Trophoblast cell (in vitro differentiated cells and primary cell): Measurements from ENCODE around the gene SPEG.

Experiments used
- DNase-seq, 2 donors: peaks; one replicate each; pipeline ENCODE4 v3.0.0-alpha.2; 2016
- H2AFZ ChIP-seq: 2 replicates; pipeline ENCODE4 v1.6.1; 2013; ENCODE audit warnings: low read length, moderate library complexity, mild to moderate bottlenecking; ENCODE audit not compliant: insufficient read depth, poor library complexity
- H2AK5ac ChIP-seq: 2 replicates; pipeline ENCODE4 v1.6.1; 2013; ENCODE audit warnings: mild to moderate bottlenecking, low read length
- H2BK120ac ChIP-seq: 2 replicates; pipeline ENCODE4 v1.6.1; 2013; ENCODE audit warnings: low read length, mild to moderate bottlenecking, moderate library complexity; ENCODE audit not compliant: insufficient read depth, poor library complexity
- H2BK12ac ChIP-seq: 2 replicates; pipeline ENCODE4 v1.6.1; 2013; ENCODE audit warnings: mild to moderate bottlenecking, low read length, moderate library complexity
- H2BK5ac ChIP-seq: 2 replicates; pipeline ENCODE4 v1.6.1; 2013; ENCODE audit warnings: low read length, low read depth, moderate library complexity, mild to moderate bottlenecking; ENCODE audit not compliant: poor library complexity
- H3K14ac ChIP-seq: 2 replicates; pipeline ENCODE4 v1.6.1; 2013; ENCODE audit warnings: mild to moderate bottlenecking, low read length
- H3K18ac ChIP-seq: 2 replicates; pipeline ENCODE4 v1.6.1; 2013; ENCODE audit warnings: mild to moderate bottlenecking, low read length
- H3K23ac ChIP-seq: 2 replicates; pipeline ENCODE4 v1.6.1; 2013; ENCODE audit warnings: low read length
- H3K27ac ChIP-seq: 2 replicates; pipeline ENCODE4 v1.5.1; 2013; ENCODE audit warnings: low read depth, mild to moderate bottlenecking, inconsistent platforms, low read length, moderate library complexity
- H3K27me3 ChIP-seq: 2 replicates; pipeline ENCODE4 v1.6.1; 2013; ENCODE audit warnings: inconsistent platforms, mild to moderate bottlenecking, low read length, moderate library complexity; ENCODE audit not compliant: insufficient read depth
- H3K36me3 ChIP-seq, 2 experiments: 1 replicate in 1 of 2; 2 replicates in 1 of 2; pipeline ENCODE4 v1.6.1; 2013; ENCODE audit warnings: low read length in 2 of 2, mild to moderate bottlenecking in 2 of 2, moderate library complexity in 1 of 2; ENCODE audit not compliant: insufficient read depth in 2 of 2, control insufficient read depth in 1 of 2
- H3K4ac ChIP-seq: 2 replicates; pipeline ENCODE4 v1.6.1; 2013; ENCODE audit warnings: low read depth, mild to moderate bottlenecking, low read length, moderate library complexity
- H3K4me1 ChIP-seq, 2 experiments: 1 replicate in 1 of 2; 2 replicates in 1 of 2; pipeline ENCODE4 v1.6.1; 2013; ENCODE audit warnings: low read length in 2 of 2, mild to moderate bottlenecking in 2 of 2, moderate library complexity in 1 of 2; ENCODE audit not compliant: insufficient read depth in 2 of 2, control insufficient read depth in 1 of 2
- H3K4me2 ChIP-seq: 2 replicates; pipeline ENCODE4 v1.6.1; 2013; ENCODE audit warnings: inconsistent platforms, mild to moderate bottlenecking, low read length, moderate library complexity
- H3K4me3 ChIP-seq: 2 replicates; pipeline ENCODE4 v1.5.1; 2013; ENCODE audit warnings: mild to moderate bottlenecking, low read depth, low read length, inconsistent platforms
- H3K79me1 ChIP-seq: one replicate; pipeline ENCODE4 v1.6.1; 2013; ENCODE audit warnings: low read length
- H3K79me2 ChIP-seq: 2 replicates; pipeline ENCODE4 v1.6.1; 2013; ENCODE audit warnings: low read length, mild to moderate bottlenecking; ENCODE audit not compliant: control insufficient read depth, insufficient read depth, poor library complexity
- H3K9ac ChIP-seq: 2 replicates; pipeline ENCODE4 v1.6.1; 2013; ENCODE audit warnings: mild to moderate bottlenecking, low read length
- H3K9me3 ChIP-seq: 2 replicates; pipeline ENCODE4 v1.6.1; 2013; ENCODE audit warnings: low read depth, mild to moderate bottlenecking, control low read depth, inconsistent platforms, low read length; ENCODE audit not compliant: insufficient read depth
- H4K12ac ChIP-seq: 2 replicates; pipeline ENCODE4 v1.6.1; 2013; ENCODE audit warnings: low read depth, mild to moderate bottlenecking, low read length, moderate library complexity
- H4K8ac ChIP-seq: 2 replicates; pipeline ENCODE4 v1.6.1; 2013; ENCODE audit warnings: low read depth, mild to moderate bottlenecking, low read length, moderate library complexity
- H4K91ac ChIP-seq: one replicate; pipeline ENCODE4 v1.6.1; 2013; ENCODE audit warnings: low read depth, mild to moderate bottlenecking, low read length, moderate library complexity
- WGBS: extraction: QIAGEN DNeasy Blood & Tissue Kit; methylation state at CpG from one replicate; pipeline ENCODE4 v1.1.7; 2013; ENCODE audit warnings: missing lambda C conversion rate; ENCODE audit not compliant: insufficient read length, insufficient coverage; ENCODE audit errors: extremely low coverage; 5-methylcytosine and 5-hydroxymethylcytosine counted together

SPEG gene

DNA sequence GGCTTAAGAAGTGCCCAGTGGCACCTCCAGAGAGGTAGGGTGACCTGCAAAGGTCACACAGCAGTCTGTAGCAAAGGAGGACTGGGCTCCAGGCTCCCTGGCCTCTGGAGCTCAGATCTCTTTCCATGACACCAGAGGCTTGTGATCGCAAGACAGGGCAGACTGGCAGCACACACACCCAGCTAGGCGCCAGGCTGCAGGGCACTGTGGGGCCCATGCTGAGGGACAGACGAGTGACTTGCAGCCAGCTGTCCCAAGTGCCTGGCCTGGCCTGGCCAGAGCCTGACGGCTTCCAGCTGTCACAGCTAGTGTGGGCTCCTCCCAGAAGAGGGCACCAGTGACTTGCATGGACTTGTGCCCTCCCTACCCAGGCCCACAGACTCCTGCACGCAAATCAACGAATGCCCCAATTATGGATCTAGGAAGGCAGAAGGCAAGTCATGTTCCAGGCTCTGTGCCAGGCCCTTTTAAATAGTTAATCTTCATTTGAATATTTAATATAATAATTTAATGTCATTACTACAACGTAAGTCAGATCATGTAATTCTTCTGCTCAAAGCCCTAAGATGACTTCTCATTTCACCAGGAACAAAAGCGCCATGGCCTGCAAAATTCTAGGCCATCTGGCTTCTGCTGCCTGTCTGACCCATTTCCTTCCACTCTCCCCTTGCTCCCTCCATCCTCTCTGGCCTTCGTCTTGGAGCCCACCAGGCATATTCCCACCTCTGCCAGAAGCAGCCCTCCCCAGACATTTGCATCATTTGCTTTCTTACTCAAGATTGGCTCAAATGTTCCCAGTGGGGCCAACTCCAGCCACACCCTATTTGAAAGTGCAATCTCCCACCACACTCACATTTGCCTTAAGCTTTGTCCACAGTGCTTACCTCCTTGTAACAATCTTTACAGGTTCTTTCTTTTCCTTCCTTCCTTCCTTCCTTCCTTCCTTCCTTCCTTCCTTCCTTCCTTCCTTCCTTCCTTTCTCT, 3.7 kb upstream of the SPEG start:
- Histone ChIP-seq H2AK5ac (no peak overlapping the region), H3K14ac (no peak overlapping the region), H3K4me1 (peaks cover 2 to 11% of the 10 kb centered on the region in 2 experiments), H3K36me3 (no peaks in the 10 kb centered on the region), H3K27ac (no peak overlapping the region), H4K12ac (no peak overlapping the region), H2AFZ (no peak overlapping the region), H3K4me3 (no peak overlapping the region), H4K8ac (no peak overlapping the region), H3K4ac (no peak overlapping the region), H3K9ac (no peak overlapping the region), H3K4me2 (no peak overlapping the region), H4K91ac (peak overlapping the region; percentile 16), H3K23ac (no peak overlapping the region), H2BK120ac (no peak overlapping the region), H3K79me1 (no peaks in the 10 kb centered on the region), H3K9me3 (peaks cover under 1% of the 10 kb centered on the region), H2BK5ac (no peak overlapping the region), H2BK12ac (no peak overlapping the region), H3K27me3 (peaks cover 11% of the 10 kb centered on the region), H3K18ac (no peak overlapping the region), H3K79me2 (no peaks in the 10 kb centered on the region)
- WGBS: no CpG with 5 or more reads among the region's 9 CpGs
- no peak for DNase-seq

DNA sequence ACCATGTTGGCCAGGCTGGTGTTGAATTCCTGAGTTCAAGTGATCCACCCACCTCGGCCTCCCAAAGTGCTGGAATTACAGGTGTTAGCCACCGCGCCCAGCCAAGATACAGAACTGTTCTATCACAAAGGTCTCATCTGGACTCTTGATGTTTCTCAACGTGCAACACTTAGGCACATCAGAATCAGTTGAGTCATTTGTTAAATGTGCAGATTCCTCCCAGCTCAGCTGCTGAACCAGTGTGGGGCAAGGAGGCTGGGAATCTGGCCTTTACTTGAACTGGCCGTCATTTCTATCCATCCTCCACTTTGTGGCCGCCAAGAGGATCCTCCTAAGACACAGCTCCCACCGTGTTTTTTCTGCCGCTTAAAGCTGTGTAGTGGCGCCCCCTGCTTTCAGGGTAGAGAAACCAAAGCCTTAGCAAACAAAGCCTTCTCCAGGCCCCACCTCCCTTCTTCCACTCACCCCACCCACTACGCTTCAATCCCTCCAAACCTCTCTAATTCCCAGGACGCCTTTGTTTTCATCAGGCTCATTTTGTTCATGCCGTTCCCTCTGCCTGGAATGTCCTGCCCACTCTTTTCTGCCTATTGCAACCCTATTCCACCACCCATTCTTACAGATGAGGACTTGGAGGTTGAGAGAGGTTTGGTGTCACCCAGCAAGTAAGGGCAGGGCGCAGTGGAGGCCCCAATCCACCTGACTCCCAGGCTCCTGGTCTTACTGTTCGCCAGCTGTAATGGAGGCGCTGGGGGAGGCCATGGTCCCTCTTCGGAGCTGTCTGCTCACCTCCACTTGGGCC, 776 bp upstream of the SPEG start:
- Histone ChIP-seq H2BK120ac (no peak overlapping the region), H2BK5ac (no peak overlapping the region), H3K27me3 (peaks cover 11% of the 10 kb centered on the region), H3K4ac (no peak overlapping the region), H3K4me3 (no peak overlapping the region), H3K79me1 (no peaks in the 10 kb centered on the region), H3K27ac (no peak overlapping the region), H4K12ac (peak overlapping the region; percentile 26), H2AK5ac (peak overlapping the region; percentile 51), H3K18ac (no peak overlapping the region), H3K4me1 (peaks cover 2 to 11% of the 10 kb centered on the region in 2 experiments), H3K14ac (no peak overlapping the region), H3K9ac (no peak overlapping the region), H3K23ac (no peak overlapping the region), H4K91ac (peak overlapping the region; percentile 20), H4K8ac (peak overlapping the region; percentile 22), H3K79me2 (no peaks in the 10 kb centered on the region), H3K4me2 (no peak overlapping the region), H3K9me3 (no peaks in the 10 kb centered on the region), H2AFZ (peak overlapping the region; percentile 8), H2BK12ac (no peak overlapping the region), H3K36me3 (no peaks in the 10 kb centered on the region)
- WGBS: no CpG with 5 or more reads among the region's 16 CpGs
- DNase-seq: peak; percentile 64 to 80

DNA sequence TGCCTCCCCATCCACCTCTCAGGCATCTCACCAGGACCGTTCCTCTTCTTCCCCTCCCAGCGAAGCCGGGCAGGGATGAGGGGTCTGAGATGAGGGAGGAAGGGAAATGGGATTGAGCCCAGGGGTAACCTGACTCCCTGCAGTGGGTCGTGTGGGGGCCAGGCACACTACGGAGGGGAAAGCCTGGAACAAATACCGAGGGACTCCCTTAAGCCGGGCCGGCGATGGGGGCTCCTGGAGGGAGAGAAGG, 250 bp upstream of the SPEG start:
- Histone ChIP-seq H3K36me3 (no peaks in the 10 kb centered on the region), H2AFZ (peak overlapping the region; percentile 8), H3K4ac (no peak overlapping the region), H4K12ac (peak overlapping the region; percentile 26), H3K4me2 (peak overlapping the region; percentile 38), H3K9me3 (no peaks in the 10 kb centered on the region), H2AK5ac (no peak overlapping the region), H3K23ac (no peak overlapping the region), H3K27me3 (peaks cover 11% of the 10 kb centered on the region), H3K14ac (no peak overlapping the region), H3K79me2 (no peaks in the 10 kb centered on the region), H3K79me1 (no peaks in the 10 kb centered on the region), H3K4me1 (peaks cover 2 to 11% of the 10 kb centered on the region in 2 experiments), H4K8ac (peak overlapping the region; percentile 22), H3K27ac (no peak overlapping the region), H4K91ac (peak overlapping the region; percentile 20), H3K4me3 (no peak overlapping the region), H3K9ac (no peak overlapping the region), H2BK120ac (no peak overlapping the region), H2BK5ac (no peak overlapping the region), H2BK12ac (no peak overlapping the region), H3K18ac (no peak overlapping the region)
- no peak for DNase-seq
- WGBS: no CpG with 5 or more reads among the region's 9 CpGs

DNA sequence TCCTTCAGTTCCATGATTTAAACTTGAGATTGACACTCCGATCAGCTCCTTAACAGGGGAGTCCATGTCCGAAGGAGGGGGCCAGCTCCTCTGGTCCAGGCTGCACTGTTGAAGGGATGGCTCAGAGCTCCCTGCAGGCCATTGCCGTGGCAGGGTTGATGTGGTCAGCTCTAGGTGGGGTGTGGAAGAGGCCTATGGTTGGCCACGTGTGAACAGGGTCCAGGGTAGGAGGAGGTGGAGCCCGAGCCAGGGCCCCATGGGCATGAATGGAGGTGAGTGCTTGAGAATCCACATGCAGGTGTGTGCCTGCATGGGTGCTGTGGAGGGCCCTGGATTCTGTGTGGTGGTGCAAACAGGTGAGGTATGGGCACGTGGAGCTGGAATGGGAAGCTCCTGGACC, 1.1 kb downstream of the SPEG start:
- H2AFZ ChIP-seq: no peak overlapping the region
- H3K27ac ChIP-seq: no peak overlapping the region
- no peak overlapping the region for H3K23ac ChIP-seq
- H3K9ac ChIP-seq: no peak overlapping the region
- no peak overlapping the region for H3K14ac ChIP-seq
- H3K79me1 ChIP-seq: no peaks in the 10 kb centered on the region
- no peak overlapping the region for H4K12ac ChIP-seq
- H3K4me2 ChIP-seq: no peak overlapping the region
- DNase-seq: no peak
- no peak overlapping the region for H3K18ac ChIP-seq
- no CpG with 5 or more reads among the region's 6 CpGs for WGBS
- no peaks in the 10 kb centered on the region for H3K36me3 ChIP-seq
- no peak overlapping the region for H2BK12ac ChIP-seq
- no peak overlapping the region for H2BK5ac ChIP-seq
- no peak overlapping the region for H2BK120ac ChIP-seq
- no peaks in the 10 kb centered on the region for H3K79me2 ChIP-seq
- H3K27me3 ChIP-seq: peaks cover 11% of the 10 kb centered on the region
- no peaks in the 10 kb centered on the region for H3K9me3 ChIP-seq
- no peak overlapping the region for H3K4me3 ChIP-seq
- H3K4ac ChIP-seq: no peak overlapping the region
- H3K4me1 ChIP-seq: peaks cover 2 to 6% of the 10 kb centered on the region in 2 experiments
- no peak overlapping the region for H4K8ac ChIP-seq
- H2AK5ac ChIP-seq: no peak overlapping the region
- H4K91ac ChIP-seq: no peak overlapping the region
